Stimulated activated CD4-positive, alpha-beta T cell treated with anti-CD3 and anti-CD28 coated beads, Interleukin-15, amount 100 ng/mL, for 1 hour (primary cell): Measurements from ENCODE around the gene DDX42.

Source experiments
- DNase-seq, 2 donors: peaks; one replicate each; pipeline ENCODE4 v3.0.0-alpha.2; 2020; ENCODE audit warnings: low read depth in 1 of 2, low spot score in 1 of 2

DDX42 gene

DNA sequence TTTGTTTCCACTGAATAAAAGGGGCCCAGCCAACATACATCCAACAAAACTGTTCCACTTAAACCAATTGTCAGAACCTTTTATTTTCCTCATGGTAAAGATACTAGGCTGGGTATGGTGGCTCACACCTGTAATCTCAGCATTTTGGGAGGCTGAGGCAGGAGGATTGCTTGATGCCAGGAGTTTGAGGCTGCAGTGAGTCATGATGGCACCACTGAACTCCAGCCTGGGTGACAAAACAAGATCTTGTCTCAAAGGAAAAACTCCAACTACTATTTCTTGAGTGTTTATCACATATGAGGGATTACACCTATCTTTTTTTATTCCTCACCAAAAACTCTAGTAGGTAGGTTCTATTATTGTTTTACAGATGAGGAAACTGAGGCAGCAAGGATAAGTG, 48.6 kb downstream of the DDX42 start:
- DNase-seq = no peak

DNA sequence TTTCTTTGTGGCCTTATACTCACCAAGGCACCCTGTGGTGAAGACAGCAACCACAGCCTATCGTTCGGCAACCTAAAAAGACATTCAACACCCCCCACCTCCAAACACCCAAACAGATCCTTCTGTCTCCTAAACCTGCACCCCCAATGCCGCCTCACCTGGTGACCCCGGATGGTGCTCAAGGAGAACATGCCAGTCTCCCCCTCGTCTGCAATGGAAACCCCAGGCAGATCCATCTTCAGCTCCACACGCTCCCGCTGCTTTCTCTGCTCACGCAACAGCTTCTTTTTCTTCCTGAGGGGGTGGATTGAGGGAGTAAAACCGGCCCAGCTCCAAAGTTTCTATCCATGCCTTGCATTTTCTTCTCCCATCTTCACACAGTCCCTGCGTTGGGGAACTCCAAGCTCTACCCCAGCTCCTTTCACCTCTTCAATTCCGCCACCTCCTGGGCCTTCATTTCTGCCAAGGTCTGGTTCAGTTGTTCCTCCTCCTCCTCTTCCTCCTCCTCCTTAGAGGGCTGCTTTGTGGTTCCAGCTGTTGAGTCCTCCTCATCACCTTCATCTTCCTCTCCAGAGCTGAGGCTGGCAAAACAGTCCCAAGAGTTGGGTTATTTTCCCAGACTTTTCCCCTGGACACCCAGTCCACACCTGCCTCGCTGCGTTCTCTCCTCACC, 49.8 kb downstream of the DDX42 start:
- no peak for DNase-seq

DNA sequence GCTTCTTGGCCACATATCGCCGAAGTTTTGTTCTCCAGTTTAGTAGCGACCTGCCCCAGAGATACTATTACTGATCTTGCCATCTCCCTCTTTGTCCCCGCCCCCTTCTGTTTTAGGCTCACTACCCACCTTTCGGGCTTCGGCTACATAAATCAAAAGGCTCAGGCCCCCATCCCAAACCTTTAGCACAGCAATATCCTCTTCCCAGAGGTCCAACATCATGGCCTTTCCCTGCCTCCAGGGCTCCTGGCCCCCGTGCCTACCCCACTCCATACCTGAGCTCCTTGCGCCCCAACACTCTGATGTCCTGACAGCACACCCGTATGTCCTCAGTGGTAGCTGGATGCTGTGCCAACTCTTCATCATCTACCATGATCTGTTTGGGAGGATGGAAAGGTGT, 50.4 kb downstream of the DDX42 start:
- DNase-seq = no peak

DNA sequence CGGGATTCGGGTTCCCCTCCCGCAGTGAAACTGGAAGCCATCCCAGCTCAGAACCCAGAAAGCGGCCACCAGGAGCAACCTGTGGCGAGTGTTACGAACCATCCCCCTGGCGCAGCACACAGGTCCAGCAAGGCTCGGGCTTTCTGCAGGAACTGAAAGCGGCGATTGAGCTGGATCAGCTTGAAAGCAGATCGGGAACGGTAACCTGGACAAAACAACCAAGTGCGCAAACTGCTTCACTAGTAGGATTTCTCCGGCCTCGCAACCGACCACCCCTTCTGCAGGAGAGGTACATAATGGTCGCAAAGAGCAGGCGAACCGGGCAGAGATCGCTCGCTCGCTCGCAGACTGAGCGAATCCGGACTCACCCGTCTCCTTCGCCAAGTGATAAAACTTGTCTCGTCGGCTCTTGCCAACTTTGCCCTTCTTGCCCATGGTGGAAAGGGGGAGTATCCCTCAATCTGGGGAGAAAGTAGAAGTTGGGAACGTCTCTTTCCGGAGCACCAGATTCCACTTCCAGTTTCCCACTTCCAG, 52.6 kb downstream of the DDX42 start:
- no peak for DNase-seq

DNA sequence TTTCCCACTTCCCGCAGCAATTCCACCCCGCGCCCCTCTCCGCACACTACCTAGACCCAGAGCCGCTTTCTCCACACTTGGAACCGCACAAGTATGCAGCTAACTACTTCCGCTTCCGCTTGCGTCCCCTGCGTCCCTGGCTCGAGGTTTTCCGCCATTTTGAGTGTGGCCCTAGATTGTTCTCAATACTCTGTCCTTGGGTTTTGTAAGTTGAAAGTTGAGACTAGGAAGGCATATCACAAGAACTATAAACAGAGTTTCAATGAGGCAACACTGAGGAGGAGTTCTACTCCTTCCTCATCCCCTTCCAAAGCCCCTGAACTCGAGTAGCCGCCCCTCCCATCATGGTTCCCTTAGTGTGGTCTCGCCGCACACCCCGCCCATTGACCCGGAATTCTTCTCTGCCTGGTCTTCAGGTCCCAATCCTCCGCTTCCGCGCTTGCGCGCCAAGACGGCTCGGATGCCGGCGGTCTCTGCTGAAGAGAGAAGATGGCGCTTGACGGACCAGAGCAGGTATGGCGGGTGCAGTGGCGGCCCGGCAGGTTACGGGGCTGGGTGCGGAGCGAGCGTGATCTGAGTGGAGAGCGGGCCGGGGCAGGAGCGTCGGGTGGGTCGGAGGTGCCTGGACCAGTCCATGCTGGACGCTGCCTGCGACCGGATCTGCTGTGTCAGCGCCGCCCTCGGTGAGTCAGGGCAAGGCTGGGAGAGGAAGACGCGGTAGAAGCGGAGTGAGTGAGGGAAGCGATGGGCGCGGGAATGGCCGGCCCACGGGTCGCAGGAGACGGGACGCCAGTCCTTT, 53.2 kb downstream of the DDX42 start, which contains the start of the genes FTSJ3 and PSMC5:
Gene FTSJ3, minus strand, starts transcription at position 662 of the 799 bp plus-strand sequence. CDS start 761 bp downstream, outside the sequence.
Gene PSMC5, plus strand, starts transcription at position 430 of the 799 bp plus-strand sequence. Its CDS starts 60 bp downstream, at position 490.
- peak; percentile 90 for DNase-seq

DNA sequence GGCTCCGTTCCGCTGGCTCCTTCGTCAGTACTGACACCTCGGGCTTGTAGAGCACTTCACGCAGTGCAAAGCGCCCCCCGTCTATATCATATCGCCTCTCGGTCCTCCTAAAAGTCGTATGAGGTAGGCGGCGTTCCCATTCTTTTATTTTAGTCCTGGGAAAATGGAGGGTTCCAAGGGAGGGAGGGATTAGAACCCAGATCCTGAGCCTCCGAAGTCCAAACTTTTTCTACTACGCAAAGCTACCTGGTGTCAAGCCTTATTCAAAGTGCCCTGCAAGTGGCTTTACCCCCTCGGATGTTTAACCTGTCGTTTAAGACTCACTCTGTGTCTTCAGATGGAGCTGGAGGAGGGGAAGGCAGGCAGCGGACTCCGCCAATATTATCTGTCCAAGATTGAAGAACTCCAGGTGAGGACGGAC, 53.8 kb downstream of the DDX42 start:
- no peak for DNase-seq

DNA sequence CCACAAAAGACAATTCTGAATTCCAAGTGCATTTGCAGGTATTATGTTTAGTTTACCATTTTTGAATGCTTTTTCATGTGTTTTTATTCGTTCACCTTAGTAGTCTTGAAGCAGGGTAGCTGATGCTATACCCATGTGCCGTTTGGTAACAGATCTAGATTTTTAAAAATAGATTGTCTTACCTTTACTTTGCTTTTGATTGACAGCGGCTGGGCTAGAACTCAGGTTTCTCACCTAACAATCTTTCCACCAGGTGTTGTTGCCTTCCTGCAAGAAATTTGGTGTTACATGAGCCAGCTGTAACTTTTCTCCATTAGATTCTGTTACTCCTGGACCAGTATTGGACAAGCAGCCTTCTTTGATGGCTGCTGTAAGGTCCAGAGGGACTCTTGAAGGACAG, 55.0 kb downstream of the DDX42 start:
- DNase-seq = no peak

DNA sequence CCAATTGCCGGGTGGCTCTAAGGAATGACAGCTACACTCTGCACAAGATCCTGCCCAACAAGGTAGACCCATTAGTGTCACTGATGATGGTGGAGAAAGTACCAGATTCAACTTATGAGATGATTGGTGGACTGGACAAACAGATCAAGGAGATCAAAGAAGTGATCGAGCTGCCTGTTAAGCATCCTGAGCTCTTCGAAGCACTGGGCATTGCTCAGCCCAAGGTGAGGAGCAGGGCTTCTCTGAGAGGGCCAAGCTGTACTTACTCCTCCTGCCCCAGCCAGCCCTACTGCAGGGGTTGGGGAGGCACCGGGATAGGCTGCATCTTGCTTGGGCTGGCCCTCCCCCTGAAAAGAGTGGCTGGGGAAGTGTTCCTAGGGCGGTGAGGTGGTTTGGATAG, 56.3 kb downstream of the DDX42 start:
- DNase-seq = no peak

DNA sequence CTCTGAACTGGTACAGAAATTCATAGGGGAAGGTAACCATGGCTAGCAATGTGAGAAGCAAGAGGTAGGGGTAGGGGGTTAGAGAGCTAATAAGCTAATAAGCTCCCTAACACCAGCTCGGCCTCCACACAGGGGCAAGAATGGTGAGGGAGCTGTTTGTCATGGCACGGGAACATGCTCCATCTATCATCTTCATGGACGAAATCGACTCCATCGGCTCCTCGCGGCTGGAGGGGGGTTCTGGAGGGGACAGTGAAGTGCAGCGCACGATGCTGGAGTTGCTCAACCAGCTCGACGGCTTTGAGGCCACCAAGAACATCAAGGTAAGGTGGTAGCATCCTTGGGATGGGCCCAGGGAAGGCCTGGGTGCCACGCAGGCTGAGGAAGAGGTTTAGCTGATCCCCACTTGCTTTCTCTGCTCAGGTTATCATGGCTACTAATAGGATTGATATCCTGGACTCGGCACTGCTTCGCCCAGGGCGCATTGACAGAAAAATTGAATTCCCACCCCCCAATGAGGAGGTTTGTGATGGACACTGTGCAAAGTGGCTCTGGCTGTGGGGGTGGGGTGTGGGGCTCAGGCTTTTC, 57.0 kb downstream of the DDX42 start:
- DNase-seq = no peak

DNA sequence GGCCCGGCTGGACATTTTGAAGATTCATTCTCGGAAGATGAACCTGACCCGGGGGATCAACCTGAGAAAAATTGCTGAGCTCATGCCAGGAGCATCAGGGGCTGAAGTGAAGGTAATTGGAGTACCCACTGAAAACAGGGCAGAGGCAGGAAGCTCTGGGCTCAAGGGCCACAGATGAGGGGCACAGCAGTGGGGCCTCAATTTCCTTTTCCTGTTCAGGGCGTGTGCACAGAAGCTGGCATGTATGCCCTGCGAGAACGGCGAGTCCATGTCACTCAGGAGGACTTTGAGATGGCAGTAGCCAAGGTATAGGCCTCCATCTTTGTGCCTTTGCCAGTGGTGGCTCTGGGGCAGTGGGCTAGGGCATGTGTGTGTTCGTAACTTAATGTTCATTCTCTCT, 57.5 kb downstream of the DDX42 start:
- no peak for DNase-seq

DNA sequence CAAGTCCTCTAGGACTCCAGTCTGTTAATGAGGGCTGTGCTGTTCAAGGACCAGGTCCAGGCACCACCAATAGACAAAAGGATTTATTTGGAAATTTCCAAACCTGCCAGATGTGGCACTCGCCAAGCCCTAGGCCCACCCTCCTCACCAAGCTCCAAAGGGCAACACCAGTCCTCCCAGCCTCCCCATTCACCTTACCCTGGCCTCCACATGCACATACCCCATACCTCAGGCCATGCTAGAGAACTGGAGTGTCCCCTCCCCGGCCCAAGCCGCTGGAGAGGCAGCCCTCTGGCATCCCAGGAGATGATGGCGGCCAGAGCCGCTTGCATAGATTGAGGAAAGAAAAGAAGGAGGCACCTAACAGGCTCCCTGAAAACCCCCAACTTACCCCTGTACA, 58.0 kb downstream of the DDX42 start:
- no peak for DNase-seq

DNA sequence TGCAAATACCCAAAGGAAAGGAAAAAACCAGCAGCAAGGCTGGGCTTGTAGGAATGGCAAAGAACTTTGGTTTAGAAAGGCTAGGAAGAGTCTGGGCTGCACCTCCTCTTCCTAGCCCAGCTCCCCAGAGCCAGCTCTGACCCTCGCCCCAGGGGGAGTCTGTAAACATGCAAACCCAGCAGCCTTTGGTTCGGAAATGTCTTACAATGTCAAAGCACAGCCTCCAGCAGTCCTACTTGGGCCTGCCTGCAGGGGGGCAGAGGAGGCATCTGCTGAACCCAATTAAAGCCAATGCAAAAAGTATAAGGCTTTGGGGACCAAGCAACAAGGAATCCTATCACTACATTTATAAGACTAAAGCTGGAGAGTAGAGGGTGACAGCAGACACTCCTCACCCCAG, 58.5 kb downstream of the DDX42 start:
- no peak for DNase-seq

DNA sequence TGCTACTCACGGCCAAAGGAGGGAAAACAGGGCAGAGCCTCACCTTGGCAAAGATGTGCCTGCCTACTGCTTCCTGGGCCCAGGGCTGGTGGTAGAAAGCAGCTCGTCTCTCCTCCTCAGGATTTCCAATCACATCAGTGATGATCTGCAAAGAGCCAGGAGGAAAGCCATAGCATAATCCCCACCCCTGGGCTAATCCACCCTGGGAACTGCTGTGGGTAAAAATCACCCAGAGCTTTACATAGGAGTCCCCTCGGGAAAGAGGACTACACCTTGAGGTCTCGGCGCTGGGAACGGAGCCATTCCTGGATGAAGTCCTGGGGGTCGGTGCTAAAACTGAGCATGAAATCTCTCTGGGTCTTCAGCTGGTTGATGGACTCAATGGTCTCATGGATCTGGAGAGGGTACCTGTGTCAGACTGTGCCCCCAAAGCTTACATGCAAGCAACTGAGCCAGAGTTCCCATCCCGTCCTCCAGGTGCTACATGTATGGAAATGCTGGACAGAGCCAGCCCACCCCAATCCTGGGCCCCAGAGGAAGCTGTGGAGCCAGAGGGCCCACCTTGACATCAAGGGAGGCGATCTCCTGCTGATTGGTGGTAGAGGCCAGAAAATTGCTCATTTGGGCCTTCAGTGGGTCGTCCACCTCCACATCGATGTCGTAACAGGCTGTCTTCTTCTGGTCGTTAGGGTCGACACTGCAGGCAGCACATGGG, 59.2 kb downstream of the DDX42 start:
- DNase-seq = no peak

DNA sequence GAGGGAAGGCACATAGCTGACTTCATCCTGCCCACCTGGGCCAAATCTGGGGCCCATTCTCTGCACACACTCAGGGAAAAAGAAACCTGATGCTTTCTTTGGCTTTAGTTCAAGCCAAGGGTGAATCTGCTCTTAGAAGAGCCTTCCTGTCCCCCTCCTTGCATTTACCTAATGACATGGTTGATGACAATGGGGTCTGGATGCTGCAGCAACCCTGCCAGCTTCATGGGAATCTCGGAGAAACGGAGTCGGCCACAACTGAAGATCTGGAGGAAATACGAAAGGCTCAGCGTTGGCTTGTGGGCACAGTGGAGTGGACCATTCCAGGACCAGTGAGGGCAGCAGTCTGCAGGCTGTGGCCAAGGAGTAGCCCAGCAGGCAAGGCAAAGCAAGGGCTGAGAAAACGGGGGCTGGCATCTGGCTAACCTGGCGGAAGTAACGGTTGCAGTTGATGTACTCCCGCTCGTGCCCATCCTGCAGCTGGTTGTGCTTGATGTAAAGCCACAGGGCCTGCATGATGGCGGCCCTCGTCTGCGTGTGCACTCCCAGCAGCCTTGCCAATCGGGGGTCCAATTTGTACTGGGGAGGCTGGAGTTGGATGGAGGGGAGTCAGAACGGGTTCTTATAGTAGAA, 59.9 kb downstream of the DDX42 start:
- no peak for DNase-seq

DNA sequence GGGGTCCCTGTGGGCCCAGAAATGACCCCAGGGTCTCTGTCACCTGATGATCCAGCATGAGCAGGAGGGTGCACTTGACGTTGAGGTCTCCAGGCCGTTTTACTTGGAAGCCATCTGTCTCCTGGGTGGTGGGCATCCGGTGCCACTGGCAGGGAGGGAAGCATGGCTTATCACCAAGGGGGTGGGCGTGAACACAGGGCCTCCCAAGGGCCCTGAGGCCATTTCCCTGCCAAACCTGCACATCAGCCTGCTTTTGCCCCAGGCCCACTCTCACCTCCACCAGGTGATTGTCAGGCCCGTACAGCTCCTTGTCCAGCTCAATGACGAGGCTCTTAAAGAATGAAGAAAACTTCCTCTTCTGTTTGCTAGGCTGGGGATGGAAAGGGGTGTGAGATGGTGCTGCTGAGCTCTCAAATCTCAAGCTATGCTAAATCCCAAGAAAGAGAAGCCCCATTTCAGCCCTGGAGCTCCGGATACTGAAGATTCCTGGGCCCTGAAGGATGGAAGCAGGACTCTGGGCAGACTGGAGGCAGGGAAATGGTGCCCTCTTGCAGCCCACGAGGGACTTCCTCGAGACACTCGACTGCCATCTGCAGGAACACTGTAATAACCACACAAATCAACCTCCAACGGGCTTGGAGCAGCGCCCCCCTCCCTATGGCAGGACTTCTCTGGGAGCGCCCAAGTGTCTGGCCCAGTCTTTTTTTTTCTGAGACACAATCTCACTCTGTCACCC, 60.6 kb downstream of the DDX42 start:
- DNase-seq = no peak

DNA sequence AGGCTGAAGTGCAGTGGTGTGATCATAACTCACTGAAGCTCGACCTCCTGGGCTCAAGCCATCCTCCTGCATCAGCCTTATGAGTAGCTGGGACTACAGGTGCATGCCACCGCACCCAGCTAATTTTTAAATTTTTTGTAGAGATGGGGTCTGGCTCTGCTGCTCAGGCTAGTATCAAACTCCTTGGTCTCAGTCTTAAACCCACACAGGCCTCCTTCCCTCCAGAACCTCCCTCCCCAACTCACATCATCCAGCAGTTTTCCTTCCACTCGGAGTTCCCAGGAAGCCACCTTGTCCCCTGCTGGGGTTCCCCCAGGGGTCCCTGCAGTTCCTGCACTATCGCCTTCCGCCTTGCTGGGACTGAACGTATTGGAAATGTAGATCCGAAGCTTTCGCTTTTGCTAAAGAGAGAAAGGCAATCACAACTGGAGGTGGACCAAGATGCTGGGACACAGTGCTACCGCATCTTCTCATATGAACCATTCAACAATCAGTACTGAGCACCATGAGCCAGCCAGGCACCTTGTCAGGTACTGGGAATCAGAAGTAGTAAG, 61.3 kb downstream of the DDX42 start:
- DNase-seq = no peak

DNA sequence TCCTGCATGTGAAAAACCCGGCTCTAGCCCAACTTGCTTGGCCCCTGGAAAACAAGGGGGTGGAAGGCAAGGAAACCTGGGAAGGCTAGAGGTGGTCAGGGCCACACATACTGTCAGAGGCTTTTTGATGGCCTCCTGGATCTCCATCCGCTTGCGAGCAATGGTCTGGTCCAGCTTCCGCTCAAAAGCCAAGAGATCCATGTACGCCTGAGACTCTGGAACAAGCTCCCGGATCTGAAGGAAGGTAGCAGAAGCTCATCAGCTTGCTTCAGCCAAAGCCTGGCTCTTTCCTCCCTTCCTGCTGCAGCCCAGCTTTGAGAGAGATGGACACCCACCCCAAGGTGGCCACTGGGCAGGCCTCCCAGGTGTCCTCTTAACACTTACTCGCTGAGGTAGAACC, 62.8 kb downstream of the DDX42 start:
- no peak for DNase-seq

DNA sequence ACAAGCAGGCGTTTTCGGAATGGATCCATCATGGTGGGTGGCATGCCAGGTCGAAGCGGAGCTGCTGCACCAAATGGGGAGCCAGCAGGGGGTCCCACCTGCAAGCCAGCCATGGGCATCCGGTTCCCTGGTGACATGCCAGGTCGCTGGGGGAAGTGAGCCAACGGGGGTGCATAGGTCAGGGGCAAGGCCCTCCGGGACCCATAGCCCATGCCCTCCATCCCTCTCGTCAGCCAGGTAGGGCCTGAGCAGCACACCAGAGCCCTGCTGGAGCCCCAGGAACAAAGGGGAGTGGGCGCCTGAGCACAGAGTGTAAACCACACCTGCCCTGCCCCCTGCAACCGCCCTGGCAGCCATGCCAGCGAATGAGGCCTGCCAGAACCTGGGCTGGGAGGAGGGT, 63.5 kb downstream of the DDX42 start:
- DNase-seq = no peak

DNA sequence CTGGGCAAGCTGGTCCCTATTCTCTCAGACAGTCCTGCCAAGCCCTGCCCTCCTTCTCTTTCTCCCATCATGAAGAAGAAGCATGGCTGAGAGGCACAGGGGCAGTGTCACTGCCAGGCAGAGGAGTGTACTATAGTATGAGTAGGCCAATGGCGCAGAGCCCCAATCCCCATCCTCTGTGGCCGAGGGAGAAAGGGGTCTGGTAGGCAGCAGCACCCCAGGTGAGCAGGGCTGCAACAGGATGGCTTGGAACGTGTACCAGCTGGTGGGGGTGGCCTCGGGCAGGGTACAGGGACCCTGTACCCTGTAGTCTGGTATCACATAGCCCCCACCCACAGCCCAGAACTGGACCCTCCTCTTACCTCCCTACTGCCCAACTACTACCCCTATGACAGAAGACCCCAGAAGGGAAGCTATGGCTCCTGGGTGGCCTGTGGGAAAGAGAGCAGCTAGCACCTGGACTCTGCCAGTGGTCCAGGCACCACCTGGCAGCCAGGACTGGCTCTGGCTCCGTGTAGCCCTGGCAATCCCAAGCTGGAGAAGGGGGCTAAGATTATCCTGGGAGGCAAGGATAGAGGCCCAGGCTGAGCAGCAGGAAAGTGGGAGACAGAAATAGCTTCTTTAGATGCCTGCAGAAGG, 64.1 kb downstream of the DDX42 start:
- no peak for DNase-seq
